A673 (cell line): ENCODE data around the gene MON1B. TPM values are rescaled to one million over a fixed set of nuclear protein-coding genes. Genes with fewer than 3 reads are reported as not detected.

Experiments used
- BruUV-seq: library from RNA; stranded (reverse); fragments of 400-500 nt; replicated peaks from 2 replicates; lab custom pipeline; 2021; lab: Mats Ljungman, UMichigan
- CTCF ChIA-PET: fragments of 300-600 bp; sonication (Branson Sonifier 250); formaldehyde crosslinking; loops from one replicate; lab custom pipeline; 2022; ENCODE audit warnings: antibody characterized with exemption; lab: Charles Lee
- POLR2A ChIA-PET: fragments of 300-600 bp; sonication (Branson Sonifier 250); formaldehyde crosslinking; loops from one replicate; lab custom pipeline; 2022; ENCODE audit warnings: antibody characterized with exemption; ENCODE audit not compliant: low non-redundant PET; lab: Charles Lee
- DNase-seq: peaks from one replicate; pipeline ENCODE4 v3.0.0-alpha.2; 2015; ENCODE audit warnings: low spot score
- H3K27ac ChIP-seq: fragments of 200-600 bp; sonication (generic); 2 replicates; pipeline ENCODE4 v1.5.1; 2016; ENCODE audit warnings: mixed run types, low read depth, mild to moderate bottlenecking, mixed read lengths, antibody characterized with exemption, low read length; ENCODE audit not compliant: poor library complexity, severe bottlenecking
- H3K27me3 ChIP-seq: fragments of 200-600 bp; sonication (generic); replicated peaks from 2 replicates; pipeline ENCODE4 v1.6.1; 2017; ENCODE audit warnings: mixed run types, low read depth, mild to moderate bottlenecking, mixed read lengths, antibody characterized with exemption, low read length; ENCODE audit not compliant: insufficient read depth, poor library complexity
- H3K36me3 ChIP-seq: fragments of 200-600 bp; sonication (generic); 2 replicates; pipeline ENCODE4 v1.6.1; 2016; ENCODE audit warnings: mixed run types, mild to moderate bottlenecking, mixed read lengths, antibody characterized with exemption, low read length; ENCODE audit not compliant: insufficient read depth, poor library complexity, severe bottlenecking
- H3K4me1 ChIP-seq: fragments of 200-600 bp; sonication (generic); 2 replicates; pipeline ENCODE4 v1.6.1; 2017; ENCODE audit warnings: mixed run types, mild to moderate bottlenecking, mixed read lengths, antibody characterized with exemption, low read length; ENCODE audit not compliant: insufficient read depth, poor library complexity, severe bottlenecking
- H3K4me3 ChIP-seq: fragments of 200-600 bp; sonication (generic); 2 replicates; pipeline ENCODE4 v1.5.1; 2016; ENCODE audit warnings: low read depth, mixed run types, mild to moderate bottlenecking, mixed read lengths, low read length; ENCODE audit not compliant: poor library complexity, severe bottlenecking
- H3K9me3 ChIP-seq: fragments of 200-600 bp; sonication (generic); 2 replicates; pipeline ENCODE4 v1.6.1; 2016; ENCODE audit warnings: mixed run types, low read depth, mild to moderate bottlenecking, mixed read lengths, antibody characterized with exemption, low read length; ENCODE audit not compliant: poor library complexity, severe bottlenecking
- CTCF ChIP-seq: fragments of 300-800, 200-600 bp; sonication (generic); conservative IDR thresholded peaks from 2 replicates; pipeline ENCODE4 v1.5.1; 2017; ENCODE audit warnings: low read depth, mild to moderate bottlenecking, antibody characterized with exemption, low read length, moderate library complexity, mixed read lengths
- EZH2 ChIP-seq: fragments of 200-600 bp; sonication (generic); IDR thresholded peaks from 2 replicates; pipeline ENCODE4 v1.6.1; 2017; ENCODE audit warnings: borderline replicate concordance, low read depth, mild to moderate bottlenecking, mixed read lengths, antibody characterized with exemption, low read length; ENCODE audit not compliant: poor library complexity, severe bottlenecking
- intact Hi-C: fragments of 100-400 bp; cut with micrococcal nuclease; formaldehyde crosslinking; loops from one replicate; pipeline ENCODE4 v1.10.0; 2022; ENCODE audit not compliant: unreplicated experiment
- total RNA-seq: library from RNA; stranded (reverse); gene quantifications from 2 replicates; pipeline ENCODE4 v1.2.3, GENCODE V29; 2021

The MON1B gene
- total RNA-seq, 1 experiment from 2014 or later, result 44.1 TPM

GRCh38 chr16:77219437-77219836 is 28.4 kb downstream of the MON1B start:
- TF ChIP-seq EZH2 (no peak), CTCF (no peak)
- no peaks in the 10 kb centered on the region for H3K4me1 ChIP-seq

GRCh38 chr16:77220427-77220826 is 29.4 kb downstream of the MON1B start:
- no peaks in the 10 kb centered on the region for H3K4me1 ChIP-seq
- intact Hi-C loops, result no loop called here
- TF ChIP-seq CTCF, result no peak
- TF ChIP-seq EZH2, result no peak
- DNase-seq, result no peak
- no peaks in the 10 kb centered on the region for H3K27me3 ChIP-seq
- no peak overlapping the region for H3K27ac ChIP-seq
- no peaks in the 10 kb centered on the region for H3K9me3 ChIP-seq
- POLR2A ChIA-PET, result no interaction called here
- BruUV-seq, result no TSS peak
- H3K36me3 ChIP-seq, result no peaks in the 10 kb centered on the region
- CTCF ChIA-PET, result no interaction called here
- H3K4me3 ChIP-seq, result no peak overlapping the region

More at GRCh38 chr16:77219437-77219836, 28.4 kb downstream of the MON1B start:
- CTCF ChIA-PET, result no interaction called here
- BruUV-seq, result no TSS peak
- H3K4me3 ChIP-seq, result no peak overlapping the region
- H3K36me3 ChIP-seq, result no peaks in the 10 kb centered on the region
- no peaks in the 10 kb centered on the region for H3K27me3 ChIP-seq
- POLR2A ChIA-PET, result no interaction called here
- H3K27ac ChIP-seq, result no peak overlapping the region
- no peak for DNase-seq
- H3K9me3 ChIP-seq, result no peaks in the 10 kb centered on the region
- intact Hi-C loops, result no loop called here

- no peaks in the 10 kb centered on the region for H3K36me3 ChIP-seq
- ChIA-PET CTCF (no interaction called here), POLR2A (no interaction called here)
- H3K27me3 ChIP-seq, result no peaks in the 10 kb centered on the region
- no peak overlapping the region for H3K4me3 ChIP-seq
- no peaks in the 10 kb centered on the region for H3K4me1 ChIP-seq
- intact Hi-C loops, result no loop called here
- no TSS peak for BruUV-seq
- no peak for DNase-seq
- TF ChIP-seq EZH2 (no peak), CTCF (no peak)
- H3K27ac ChIP-seq, result no peak overlapping the region
- H3K9me3 ChIP-seq, result no peaks in the 10 kb centered on the region
These were observed 30.5 kb downstream of the MON1B start for GRCh38 chr16:77221482-77221881.
